ENCODE data around the gene AK4.
"Not testable (repeated sequence)": the region's sequence is repeated elsewhere in the genome, so short reads cannot be mapped to it uniquely, and the experiment has no call there.

The AK4 gene

DNA sequence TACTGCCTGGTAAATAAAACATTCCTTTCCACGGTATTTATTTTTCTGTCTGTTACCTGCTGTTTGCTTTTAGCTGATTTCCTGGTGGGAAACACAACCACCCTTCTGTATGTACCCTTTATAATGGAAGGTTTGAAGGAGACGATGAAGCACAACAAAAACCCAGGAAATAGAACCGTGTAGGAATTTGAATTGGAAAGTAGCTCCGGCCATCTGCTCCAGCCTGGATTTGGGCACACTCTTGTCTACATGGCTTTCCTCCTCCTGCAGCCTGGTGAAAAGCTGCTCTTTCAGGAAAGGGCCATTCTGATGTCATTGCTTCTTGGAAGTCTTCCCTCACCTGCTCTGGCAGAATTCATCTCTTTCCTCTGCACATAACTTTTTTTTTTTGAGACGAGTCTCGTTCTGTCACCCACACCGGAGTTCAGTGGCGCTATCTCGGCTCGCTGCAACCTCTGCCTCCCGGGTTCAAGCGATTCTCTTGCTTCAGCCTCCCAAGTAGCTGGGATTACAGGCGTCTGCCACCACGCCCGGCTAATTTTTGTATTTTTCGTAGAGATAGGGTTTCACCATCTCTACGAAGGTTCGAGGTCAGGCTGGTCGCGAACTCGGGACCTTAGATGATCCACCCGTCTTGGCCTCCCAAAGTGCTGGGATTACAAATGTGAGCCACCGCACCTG lies 2.7 kb downstream of the AK4 start:
- no peak for DNase-seq (ENCODE audit: extremely low spot score)
- POLR2A ChIA-PET, result interaction anchor here (1.0 kb wide), 1 partner anchor 85 kb away, joined by 3 read pairs; no protein-coding TSS in a partner anchor

DNA sequence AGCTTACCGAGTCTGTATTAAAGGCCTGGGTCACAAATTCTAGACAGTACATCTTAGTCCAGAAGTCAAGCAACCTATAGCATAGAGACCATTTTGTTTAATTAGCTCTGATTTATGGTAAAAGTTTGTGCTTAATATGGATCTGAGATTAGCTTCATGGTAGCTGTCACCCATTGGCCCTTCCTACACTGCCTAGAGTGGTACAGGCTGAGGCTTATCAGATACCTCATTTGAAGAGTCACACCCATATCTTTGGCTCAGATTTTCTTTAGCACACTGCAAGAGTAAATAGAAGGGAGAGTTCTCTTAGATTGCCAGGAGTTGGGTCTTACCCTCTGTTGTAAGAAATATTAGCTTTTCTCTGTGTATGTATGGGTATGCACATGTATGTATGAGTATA lies 3.6 kb downstream of the AK4 start:
- DNase-seq (ENCODE audit: extremely low spot score), result no peak
- ChIA-PET CTCF (no interaction called here), POLR2A (interaction anchor here (0.6 kb wide), 1 partner anchor 405 kb away, joined by 3 read pairs; no protein-coding TSS in a partner anchor)
- TF ChIP-seq SUZ12 (IDR thresholded peaks at IDR 0.05) (no peak), ELF4 (IDR thresholded peaks at IDR 0.05) (no peak), FOXA1 (IDR thresholded peaks at IDR 0.05) (no peak), FOXM1 (IDR thresholded peaks at IDR 0.05; ENCODE audit: borderline replicate concordance) (no peak), L3MBTL2 (conservative IDR thresholded peaks at IDR 0.05) (no peak), LEF1 (IDR thresholded peaks at IDR 0.05; ENCODE audit: borderline replicate concordance) (no peak), FOXK2 (IDR thresholded peaks at IDR 0.05) (no peak), HDGF (IDR thresholded peaks at IDR 0.05; ENCODE audit: borderline replicate concordance) (no peak), ZNF384 (IDR thresholded peaks at IDR 0.05) (no peak), NFRKB (IDR thresholded peaks at IDR 0.05) (no peak), ARNT (IDR thresholded peaks at IDR 0.05) (no peak), BHLHE40 (IDR thresholded peaks at IDR 0.05; ENCODE audit: borderline replicate concordance) (no peak), CTBP1 (IDR thresholded peaks at IDR 0.05; ENCODE audit: borderline replicate concordance) (no peak)
- TF ChIP-seq, protein P1, sequence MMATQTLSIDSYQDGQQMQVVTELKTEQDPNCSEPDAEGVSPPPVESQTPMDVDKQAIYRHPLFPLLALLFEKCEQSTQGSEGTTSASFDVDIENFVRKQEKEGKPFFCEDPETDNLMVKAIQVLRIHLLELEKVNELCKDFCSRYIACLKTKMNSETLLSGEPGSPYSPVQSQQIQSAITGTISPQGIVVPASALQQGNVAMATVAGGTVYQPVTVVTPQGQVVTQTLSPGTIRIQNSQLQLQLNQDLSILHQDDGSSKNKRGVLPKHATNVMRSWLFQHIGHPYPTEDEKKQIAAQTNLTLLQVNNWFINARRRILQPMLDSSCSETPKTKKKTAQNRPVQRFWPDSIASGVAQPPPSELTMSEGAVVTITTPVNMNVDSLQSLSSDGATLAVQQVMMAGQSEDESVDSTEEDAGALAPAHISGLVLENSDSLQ (IDR thresholded peaks at IDR 0.05), result no peak

More for the DNA sequence above, 2.7 kb downstream of the AK4 start:
- TF ChIP-seq SUZ12 (IDR thresholded peaks at IDR 0.05), result no peak
- TF ChIP-seq ELF4 (IDR thresholded peaks at IDR 0.05), result no peak
- no peak for TF ChIP-seq FOXK2 (IDR thresholded peaks at IDR 0.05)
- no peak for TF ChIP-seq NFRKB (IDR thresholded peaks at IDR 0.05)
- CTCF ChIA-PET, result interaction anchor here (0.6 kb wide), 1 partner anchor 54 kb away, joined by 3 read pairs; no protein-coding TSS in a partner anchor

DNA sequence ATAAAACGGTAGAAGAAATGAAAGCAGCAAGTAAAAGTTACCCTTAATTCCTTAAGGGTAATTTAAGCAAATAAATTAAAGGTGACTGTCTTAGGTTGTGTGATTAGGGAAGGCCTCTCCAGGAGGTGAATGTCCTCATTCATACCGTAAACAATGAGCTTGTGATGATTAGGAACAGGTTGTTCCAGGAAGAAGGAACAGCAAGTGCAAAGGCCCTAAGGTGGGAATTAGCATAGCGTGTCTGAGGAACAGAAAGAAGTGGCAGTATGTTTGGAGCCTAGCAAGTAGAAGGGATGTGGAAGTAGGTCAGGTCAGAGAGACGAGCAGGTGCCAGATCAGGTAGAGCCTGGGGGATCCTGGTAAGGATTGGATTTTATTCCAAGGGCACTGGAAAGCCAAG lies 5.6 kb downstream of the AK4 start:
- no peak for DNase-seq (ENCODE audit: extremely low spot score)
- TF ChIP-seq SP1 (IDR thresholded peaks at IDR 0.05) (no peak), ELF4 (IDR thresholded peaks at IDR 0.05) (no peak), FOXM1 (IDR thresholded peaks at IDR 0.05; ENCODE audit: borderline replicate concordance) (no peak), SUZ12 (IDR thresholded peaks at IDR 0.05) (no peak), L3MBTL2 (conservative IDR thresholded peaks at IDR 0.05) (no peak), LEF1 (IDR thresholded peaks at IDR 0.05; ENCODE audit: borderline replicate concordance) (no peak), FOXA1 (IDR thresholded peaks at IDR 0.05) (no peak), BHLHE40 (IDR thresholded peaks at IDR 0.05; ENCODE audit: borderline replicate concordance) (no peak), HDGF (IDR thresholded peaks at IDR 0.05; ENCODE audit: borderline replicate concordance) (no peak), FOXK2 (IDR thresholded peaks at IDR 0.05) (no peak), NFRKB (IDR thresholded peaks at IDR 0.05) (no peak), CTBP1 (IDR thresholded peaks at IDR 0.05; ENCODE audit: borderline replicate concordance) (no peak), ARNT (IDR thresholded peaks at IDR 0.05) (no peak), ZNF384 (IDR thresholded peaks at IDR 0.05) (no peak), TARDBP (IDR thresholded peaks at IDR 0.05) (no peak)
- TF ChIP-seq, protein P1 (IDR thresholded peaks at IDR 0.05), result no peak
- ChIA-PET CTCF (interaction anchor here (0.7 kb wide), 1 partner anchor 12 kb away, joined by 3 read pairs; no protein-coding TSS in a partner anchor), POLR2A (no interaction called here)

DNA sequence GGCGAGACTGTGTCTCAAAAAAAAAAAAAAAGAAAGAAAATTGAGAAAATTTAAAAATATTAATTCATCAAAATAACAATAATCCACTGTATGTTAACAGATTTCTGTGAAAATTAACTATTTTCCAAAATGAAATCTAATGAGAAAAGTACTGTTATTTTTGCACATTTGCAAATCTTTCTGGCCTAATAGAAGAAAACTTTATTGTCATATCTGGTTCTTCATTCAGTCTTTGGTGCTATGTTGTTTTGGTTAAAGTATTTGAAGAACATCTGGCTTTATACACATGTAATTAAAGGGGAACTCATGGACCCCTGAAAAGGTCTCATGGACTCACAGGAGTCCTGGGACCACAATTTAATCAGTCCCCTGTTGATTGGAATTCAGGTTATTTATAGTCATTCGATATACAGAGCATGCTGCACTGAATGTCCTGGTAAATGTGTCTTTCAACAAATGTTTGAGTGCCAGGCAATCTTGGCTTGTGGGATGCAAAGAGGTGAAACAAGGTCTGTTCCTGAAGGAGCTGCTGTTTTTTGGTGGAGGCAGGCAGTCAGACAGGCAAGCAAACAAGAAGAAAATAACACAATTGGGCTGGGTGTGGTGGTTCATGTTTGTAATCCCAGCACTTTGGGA lies 9.0 kb downstream of the AK4 start:
- ChIA-PET CTCF (no interaction called here), POLR2A (no interaction called here)
- TF ChIP-seq FOXA1 (IDR thresholded peaks at IDR 0.05) (no peak), ZNF384 (IDR thresholded peaks at IDR 0.05) (0 out of 2 replicates have a peak, but pooled peaks have one; percentile 12)
- no peak for DNase-seq (ENCODE audit: extremely low spot score)

DNA sequence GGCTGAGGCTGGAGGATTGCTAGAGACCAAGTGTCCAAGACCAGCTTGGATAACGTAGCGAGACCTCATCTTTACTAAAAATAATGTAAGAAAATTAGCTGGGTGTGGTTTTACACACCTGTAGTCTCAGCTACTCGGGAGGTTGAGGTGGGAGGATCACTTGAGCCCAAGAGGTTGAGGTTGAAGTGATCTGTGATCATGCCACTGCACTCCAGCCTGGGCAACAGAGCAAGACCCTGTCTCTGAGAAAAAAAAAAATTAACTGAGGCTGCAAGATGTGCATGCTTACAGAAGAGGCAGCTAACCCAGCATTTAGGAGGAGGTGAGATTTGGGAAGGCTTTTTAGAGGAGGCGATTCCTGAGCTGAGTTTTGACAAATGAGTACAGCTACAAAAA lies 9.5 kb downstream of the AK4 start:
- POLR2A ChIA-PET, result no interaction called here
- no peak for DNase-seq (ENCODE audit: extremely low spot score)
- CTCF ChIA-PET, result interaction anchor here (0.7 kb wide), 1 partner anchor 533 kb away, joined by 3 read pairs; no protein-coding TSS in a partner anchor
- TF ChIP-seq FOXK2 (IDR thresholded peaks at IDR 0.05) (no peak), ARNT (IDR thresholded peaks at IDR 0.05) (no peak), L3MBTL2 (conservative IDR thresholded peaks at IDR 0.05) (no peak)

DNA sequence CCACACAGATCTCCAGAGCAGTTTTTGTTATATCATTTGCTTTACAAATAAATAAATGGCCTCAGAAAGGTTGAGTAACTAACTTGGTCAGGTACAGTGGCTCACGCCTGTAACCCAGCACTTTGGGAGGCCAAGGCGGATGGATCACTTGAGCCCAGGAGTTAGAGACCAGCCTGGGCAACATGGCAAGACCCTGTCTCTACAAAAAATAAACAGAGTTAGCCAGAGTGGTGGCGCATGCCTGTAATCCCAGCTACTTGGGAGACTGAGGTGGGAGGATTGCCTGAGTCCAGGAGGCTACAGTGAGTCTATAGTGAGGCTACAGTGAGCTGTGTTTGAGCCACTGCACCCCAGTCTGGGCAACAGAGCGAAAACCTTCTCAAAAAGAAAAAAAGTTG lies 11.3 kb downstream of the AK4 start:
- CTCF ChIA-PET; DNase-seq (ENCODE audit: extremely low spot score); POLR2A ChIA-PET: not testable (repeated sequence)

DNA sequence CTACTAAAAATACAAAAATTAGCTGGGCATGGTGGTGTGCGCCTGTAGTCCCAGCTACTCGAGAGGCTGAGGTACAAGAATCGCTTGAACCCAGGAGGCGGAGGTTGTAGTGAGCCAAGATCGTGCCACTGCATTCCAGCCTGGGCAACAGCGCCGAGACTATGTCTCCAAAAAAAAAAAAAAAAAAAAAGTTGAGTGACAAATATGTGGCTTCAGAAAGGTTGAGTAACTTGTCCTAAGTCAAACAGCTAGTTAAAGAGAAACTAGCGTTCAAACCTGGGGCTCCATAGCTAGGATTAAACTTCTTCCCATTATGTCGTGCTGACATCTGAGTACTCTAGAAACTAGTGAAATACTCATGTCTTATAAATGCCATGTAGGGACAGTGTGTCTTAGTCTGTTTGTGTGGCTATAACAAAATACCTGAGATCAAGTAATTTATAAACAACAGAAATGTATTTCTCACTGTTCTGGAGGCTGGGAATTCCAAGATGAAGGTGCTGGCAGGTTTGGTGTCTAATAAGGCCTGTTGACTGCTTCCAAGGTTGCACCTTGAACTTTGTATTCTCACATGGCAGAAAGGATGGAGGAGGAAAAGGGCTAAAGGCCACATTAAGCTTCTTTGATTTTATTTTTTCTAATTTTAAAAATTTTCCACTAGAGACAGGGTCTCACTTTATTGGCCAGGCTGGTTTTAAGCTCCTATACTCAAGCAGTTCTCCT lies 12.0 kb downstream of the AK4 start:
- ChIA-PET CTCF (interaction anchor here (0.7 kb wide), 1 partner anchor 14 kb away, joined by 3 read pairs; no protein-coding TSS in a partner anchor), POLR2A (no interaction called here)
- DNase-seq (ENCODE audit: extremely low spot score), result no peak
- TF ChIP-seq FOXK2 (IDR thresholded peaks at IDR 0.05), result no peak
- TF ChIP-seq SUZ12 (IDR thresholded peaks at IDR 0.05), result no peak
- no peak for TF ChIP-seq CTBP1 (IDR thresholded peaks at IDR 0.05; ENCODE audit: borderline replicate concordance)
- TF ChIP-seq SP1 (IDR thresholded peaks at IDR 0.05), result no peak
- TF ChIP-seq, protein P1 (IDR thresholded peaks at IDR 0.05), result no peak
- TF ChIP-seq TARDBP (IDR thresholded peaks at IDR 0.05), result no peak
- TF ChIP-seq FOXA1 (IDR thresholded peaks at IDR 0.05), result no peak
- no peak for TF ChIP-seq ARNT (IDR thresholded peaks at IDR 0.05)
- no peak for TF ChIP-seq HDGF (IDR thresholded peaks at IDR 0.05; ENCODE audit: borderline replicate concordance)
- TF ChIP-seq FOXM1 (IDR thresholded peaks at IDR 0.05; ENCODE audit: borderline replicate concordance), result no peak
- TF ChIP-seq BHLHE40 (IDR thresholded peaks at IDR 0.05; ENCODE audit: borderline replicate concordance), result no peak
- TF ChIP-seq ELF4 (IDR thresholded peaks at IDR 0.05), result no peak
- no peak for TF ChIP-seq LEF1 (IDR thresholded peaks at IDR 0.05; ENCODE audit: borderline replicate concordance)
- no peak for TF ChIP-seq NFRKB (IDR thresholded peaks at IDR 0.05)
